BLaER1 treated with 17β-estradiol and CSF1 and Interleukin-3, amounts not matched to agents 10 nM and 100 nM (cell line): ENCODE measurements around the gene NUP98.
A peak's percentile ranks its signal among the peaks of the same experiment; 100 is the strongest.

Experiments
- H3K27ac ChIP-seq, 11 experiments: shearing (Covaris generic); formaldehyde crosslinking; 2 replicates each; pipeline ENCODE4 v1.8.1; 2022
- H3K27me3 ChIP-seq, 11 experiments: shearing (Covaris generic); formaldehyde crosslinking; 2 replicates each; pipeline ENCODE4 v1.8.1; 2022
- H3K36me3 ChIP-seq, 11 experiments: shearing (Covaris generic); formaldehyde crosslinking; 2 replicates each; pipeline ENCODE4 v1.8.1; 2022
- H3K4me1 ChIP-seq, 10 experiments: shearing (Covaris generic); formaldehyde crosslinking; 2 replicates each; pipeline ENCODE4 v1.8.1; 2022
- H3K4me2 ChIP-seq, 11 experiments: shearing (Covaris generic); formaldehyde crosslinking; 2 replicates each; pipeline ENCODE4 v1.8.1; 2022
- H3K4me3 ChIP-seq, 10 experiments: shearing (Covaris generic); formaldehyde crosslinking; 2 replicates each; pipeline ENCODE4 v1.8.1; 2022
- H3K9ac ChIP-seq, 11 experiments: shearing (Covaris generic); formaldehyde crosslinking; 2 replicates each; pipeline ENCODE4 v1.8.1; 2022
- H3K9me3 ChIP-seq, 11 experiments: shearing (Covaris generic); formaldehyde crosslinking; replicated peaks in 1 of 11; 2 replicates each; pipeline ENCODE4 v1.8.1; 2022
- H4K20me1 ChIP-seq, 11 experiments: shearing (Covaris generic); formaldehyde crosslinking; 2 replicates each; pipeline ENCODE4 v1.8.1; 2022
- Cebpa-rat ChIP-seq, 11 experiments: shearing (Covaris generic); IDR thresholded peaks; 2 replicates each; pipeline ENCODE4 v1.8.1; 2022

The NUP98 gene

GRCh38 chr11:3635641-3636375 is 161.5 kb downstream of the NUP98 start:
- Histone ChIP-seq H3K27ac (no peak overlapping the region), H3K36me3 (no peaks in the 10 kb centered on the region), H3K4me3 (no peak overlapping the region), H3K4me2 (no peak overlapping the region), H4K20me1 (no peaks in the 10 kb centered on the region), H3K27me3 (no peaks in the 10 kb centered on the region), H3K4me1 (peaks cover 0 to 26% (median 13%) of the 10 kb centered on the region in 10 experiments; a peak in 11 of 20 replicates), H3K9ac (no peak overlapping the region), H3K9me3 (no peaks in the 10 kb centered on the region)
- TF ChIP-seq Cebpa-rat (IDR thresholded peaks at IDR 0.05), result no peak

DNA sequence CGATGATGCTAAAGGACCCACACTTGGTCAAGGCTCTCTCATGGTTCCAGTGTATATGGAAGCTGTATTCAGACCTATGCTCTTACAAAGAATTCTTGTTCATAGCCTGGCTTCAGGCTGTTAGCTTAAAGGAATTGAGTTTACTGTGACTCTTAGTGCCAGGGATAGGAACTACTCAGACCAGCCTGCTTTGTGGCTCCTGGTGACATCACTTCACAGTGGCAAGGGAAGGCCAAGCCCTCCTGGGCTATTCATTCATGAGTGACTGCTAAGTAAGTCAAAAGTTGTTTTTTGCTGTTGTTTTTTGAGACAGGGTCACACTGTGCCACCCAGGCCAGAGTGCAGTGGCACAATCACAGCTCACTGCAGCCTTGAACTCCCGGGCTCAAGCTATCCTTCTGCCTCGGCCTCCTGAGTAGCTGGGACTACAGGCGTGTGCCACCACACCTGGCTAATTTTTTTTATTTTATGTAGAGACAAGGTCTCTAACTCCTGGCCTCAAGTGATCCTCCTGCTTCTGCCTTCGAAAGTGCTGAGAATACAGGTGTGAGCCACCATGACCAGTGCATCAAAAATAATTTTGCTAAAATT is 165.2 kb downstream of the NUP98 start:
- Histone ChIP-seq H3K27ac (no peak overlapping the region), H3K4me3 (no peak overlapping the region), H3K9ac (no peak overlapping the region), H3K4me1 (peaks cover 0 to 7% (median 0%) of the 10 kb centered on the region in 10 experiments; a peak in 1 of 20 replicates), H3K36me3 (no peaks in the 10 kb centered on the region), H3K4me2 (no peak overlapping the region), H3K27me3 (no peaks in the 10 kb centered on the region), H4K20me1 (no peaks in the 10 kb centered on the region), H3K9me3 (no peaks in the 10 kb centered on the region)
- TF ChIP-seq Cebpa-rat (IDR thresholded peaks at IDR 0.05), result no peak

GRCh38 chr11:3631331-3631730 is 166.0 kb downstream of the NUP98 start:
- no peak for TF ChIP-seq Cebpa-rat (IDR thresholded peaks at IDR 0.05)
- H3K4me2 ChIP-seq, result no peak overlapping the region
- H3K36me3 ChIP-seq, result no peaks in the 10 kb centered on the region
- no peaks in the 10 kb centered on the region for H4K20me1 ChIP-seq
- H3K27ac ChIP-seq, result no peak overlapping the region
- H3K27me3 ChIP-seq, result no peaks in the 10 kb centered on the region
- H3K9ac ChIP-seq, result no peak overlapping the region
- no peak overlapping the region for H3K4me3 ChIP-seq
- H3K4me1 ChIP-seq, result peaks cover 0 to 12% (median 3%) of the 10 kb centered on the region in 10 experiments; a peak in 14 of 20 replicates
- H3K9me3 ChIP-seq, result no peaks in the 10 kb centered on the region

- no peak overlapping the region for H3K4me2 ChIP-seq
- H4K20me1 ChIP-seq, result no peaks in the 10 kb centered on the region
- H3K4me1 ChIP-seq, result peaks cover 0 to 12% (median 9%) of the 10 kb centered on the region in 10 experiments; a peak in 14 of 20 replicates
- H3K27me3 ChIP-seq, result no peaks in the 10 kb centered on the region
- TF ChIP-seq Cebpa-rat (IDR thresholded peaks at IDR 0.05), result no peak
- no peak overlapping the region for H3K27ac ChIP-seq
- no peaks in the 10 kb centered on the region for H3K36me3 ChIP-seq
- H3K9ac ChIP-seq, result no peak overlapping the region
- no peaks in the 10 kb centered on the region for H3K9me3 ChIP-seq
- H3K4me3 ChIP-seq, result no peak overlapping the region
Measured at GRCh38 chr11:3627291-3627690, 170.1 kb downstream of the NUP98 start.

DNA sequence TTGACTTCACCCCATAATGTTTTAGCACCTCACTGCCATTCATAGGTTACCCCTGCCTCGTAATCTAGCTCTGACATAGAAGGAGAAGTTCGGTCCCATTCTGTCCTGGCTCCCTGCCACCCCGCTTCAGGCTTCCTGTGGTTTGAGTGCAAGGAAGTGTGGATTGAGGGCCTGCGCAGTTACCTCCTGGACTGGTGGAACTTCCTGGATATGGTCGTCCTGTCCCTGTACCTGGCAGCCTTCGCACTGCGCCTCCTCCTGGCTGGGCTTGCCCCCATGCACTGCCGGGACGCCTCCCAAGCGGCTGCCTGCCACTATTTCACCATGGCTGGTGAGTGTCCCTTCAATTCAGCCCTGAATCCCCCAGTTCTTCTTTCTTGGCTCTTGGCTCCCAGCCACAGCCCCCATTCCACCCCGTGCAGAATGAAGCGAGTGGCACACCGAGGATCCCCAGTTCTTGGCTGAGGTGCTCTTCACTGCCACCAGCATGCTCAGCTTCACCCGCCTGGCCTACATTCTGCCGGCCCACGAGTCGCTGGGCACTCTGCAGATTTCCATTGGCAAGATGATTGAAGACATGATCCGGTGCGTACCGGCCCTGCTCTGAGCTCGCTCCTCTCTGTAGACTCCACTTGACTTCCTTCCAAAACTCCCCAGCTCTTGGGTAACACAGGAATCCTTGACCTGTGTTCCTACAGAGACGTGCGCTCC is 170.9 kb downstream of the NUP98 start:
- Histone ChIP-seq H3K27ac (peak overlapping the region in 4 of 11 experiments; percentile 34 to 47 (median 42); a peak in 5 of 22 replicates), H3K27me3 (no peaks in the 10 kb centered on the region), H3K4me2 (peak overlapping the region in 10 of 11 experiments; percentile 0 to 69 (median 36); a peak in 14 of 22 replicates), H3K9ac (no peak overlapping the region), H3K4me3 (no peak overlapping the region), H3K36me3 (no peaks in the 10 kb centered on the region), H3K4me1 (peaks cover 0 to 12% (median 9%) of the 10 kb centered on the region in 10 experiments; a peak in 14 of 20 replicates), H3K9me3 (no peaks in the 10 kb centered on the region), H4K20me1 (no peaks in the 10 kb centered on the region)
- TF ChIP-seq Cebpa-rat (IDR thresholded peaks at IDR 0.05), result no peak
